ENCODE results near the gene IQCB1.

DNA sequence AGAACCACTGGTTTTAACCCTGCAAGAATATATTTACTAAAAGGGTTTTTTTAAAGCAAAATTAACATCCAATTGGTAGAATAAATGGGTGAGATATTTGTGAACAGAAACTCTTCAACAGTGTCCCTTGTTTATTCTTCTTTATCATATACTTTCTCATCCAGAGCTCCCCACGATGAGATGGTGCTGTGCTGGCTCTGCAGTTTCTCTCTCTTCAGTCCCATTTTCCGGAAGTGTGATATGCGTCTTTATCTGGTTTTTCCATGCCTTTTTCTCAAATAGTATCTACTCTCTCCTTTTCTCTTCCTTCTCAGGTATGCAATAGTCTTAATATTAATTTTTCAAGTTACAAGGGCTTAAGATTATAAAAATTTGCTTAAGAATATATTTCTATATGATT is 1.6 kb upstream of the IQCB1 start:
- TF ChIP-seq, protein P1, sequence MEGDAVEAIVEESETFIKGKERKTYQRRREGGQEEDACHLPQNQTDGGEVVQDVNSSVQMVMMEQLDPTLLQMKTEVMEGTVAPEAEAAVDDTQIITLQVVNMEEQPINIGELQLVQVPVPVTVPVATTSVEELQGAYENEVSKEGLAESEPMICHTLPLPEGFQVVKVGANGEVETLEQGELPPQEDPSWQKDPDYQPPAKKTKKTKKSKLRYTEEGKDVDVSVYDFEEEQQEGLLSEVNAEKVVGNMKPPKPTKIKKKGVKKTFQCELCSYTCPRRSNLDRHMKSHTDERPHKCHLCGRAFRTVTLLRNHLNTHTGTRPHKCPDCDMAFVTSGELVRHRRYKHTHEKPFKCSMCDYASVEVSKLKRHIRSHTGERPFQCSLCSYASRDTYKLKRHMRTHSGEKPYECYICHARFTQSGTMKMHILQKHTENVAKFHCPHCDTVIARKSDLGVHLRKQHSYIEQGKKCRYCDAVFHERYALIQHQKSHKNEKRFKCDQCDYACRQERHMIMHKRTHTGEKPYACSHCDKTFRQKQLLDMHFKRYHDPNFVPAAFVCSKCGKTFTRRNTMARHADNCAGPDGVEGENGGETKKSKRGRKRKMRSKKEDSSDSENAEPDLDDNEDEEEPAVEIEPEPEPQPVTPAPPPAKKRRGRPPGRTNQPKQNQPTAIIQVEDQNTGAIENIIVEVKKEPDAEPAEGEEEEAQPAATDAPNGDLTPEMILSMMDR (IDR thresholded peaks at IDR 0.05), result no peak
- TF ChIP-seq, protein P2, sequence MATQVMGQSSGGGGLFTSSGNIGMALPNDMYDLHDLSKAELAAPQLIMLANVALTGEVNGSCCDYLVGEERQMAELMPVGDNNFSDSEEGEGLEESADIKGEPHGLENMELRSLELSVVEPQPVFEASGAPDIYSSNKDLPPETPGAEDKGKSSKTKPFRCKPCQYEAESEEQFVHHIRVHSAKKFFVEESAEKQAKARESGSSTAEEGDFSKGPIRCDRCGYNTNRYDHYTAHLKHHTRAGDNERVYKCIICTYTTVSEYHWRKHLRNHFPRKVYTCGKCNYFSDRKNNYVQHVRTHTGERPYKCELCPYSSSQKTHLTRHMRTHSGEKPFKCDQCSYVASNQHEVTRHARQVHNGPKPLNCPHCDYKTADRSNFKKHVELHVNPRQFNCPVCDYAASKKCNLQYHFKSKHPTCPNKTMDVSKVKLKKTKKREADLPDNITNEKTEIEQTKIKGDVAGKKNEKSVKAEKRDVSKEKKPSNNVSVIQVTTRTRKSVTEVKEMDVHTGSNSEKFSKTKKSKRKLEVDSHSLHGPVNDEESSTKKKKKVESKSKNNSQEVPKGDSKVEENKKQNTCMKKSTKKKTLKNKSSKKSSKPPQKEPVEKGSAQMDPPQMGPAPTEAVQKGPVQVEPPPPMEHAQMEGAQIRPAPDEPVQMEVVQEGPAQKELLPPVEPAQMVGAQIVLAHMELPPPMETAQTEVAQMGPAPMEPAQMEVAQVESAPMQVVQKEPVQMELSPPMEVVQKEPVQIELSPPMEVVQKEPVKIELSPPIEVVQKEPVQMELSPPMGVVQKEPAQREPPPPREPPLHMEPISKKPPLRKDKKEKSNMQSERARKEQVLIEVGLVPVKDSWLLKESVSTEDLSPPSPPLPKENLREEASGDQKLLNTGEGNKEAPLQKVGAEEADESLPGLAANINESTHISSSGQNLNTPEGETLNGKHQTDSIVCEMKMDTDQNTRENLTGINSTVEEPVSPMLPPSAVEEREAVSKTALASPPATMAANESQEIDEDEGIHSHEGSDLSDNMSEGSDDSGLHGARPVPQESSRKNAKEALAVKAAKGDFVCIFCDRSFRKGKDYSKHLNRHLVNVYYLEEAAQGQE (IDR thresholded peaks at IDR 0.05; ENCODE audit: insufficient read depth in 1 of 2, low read depth in 2 of 2, low read length in 1 of 2), result no peak
- no peak for TF ChIP-seq POLR2AphosphoS5 (IDR thresholded peaks at IDR 0.05; ENCODE audit: low read depth, low read length)
